Measurements from ENCODE around the gene BANF2.

The BANF2 gene

GRCh38 chr20:17762873-17763557 lies 63.2 kb downstream of the BANF2 start:
- no peak for DNase-seq
- TF ChIP-seq EZH2 (optimal IDR thresholded peaks at IDR 0.05; ENCODE audit: low read depth, low read length) (no peak), CTCF (IDR thresholded peaks at IDR 0.05; ENCODE audit: low read length) (no peak), EZH2phosphoT487 (IDR thresholded peaks at IDR 0.05; ENCODE audit: low read length) (no peak)
- Histone ChIP-seq H2AFZ (ENCODE audit: low read length) (peak overlapping the region; percentile 7), H4K20me1 (ENCODE audit: insufficient read depth, low read length) (no peaks in the 10 kb centered on the region), H3K9ac (ENCODE audit: low read length) (no peak overlapping the region), H3K9me3 (replicated peaks; ENCODE audit: insufficient read depth, low read length) (no peaks in the 10 kb centered on the region), H3K4me1 (ENCODE audit: low read length) (peaks cover 14% of the 10 kb centered on the region), H3K79me2 (ENCODE audit: low read length) (no peaks in the 10 kb centered on the region), H3K27ac (ENCODE audit: low read length) (peak overlapping the region; percentile 27; the same call in 1 of the 2 replicates), H3K9me2 (replicated peaks; ENCODE audit: insufficient read depth, low read length) (no peaks in the 10 kb centered on the region), H3K36me3 (replicated peaks; ENCODE audit: insufficient read depth, low read length) (no peaks in the 10 kb centered on the region), H3F3A (ENCODE audit: insufficient read depth, low read length) (no peaks in the 10 kb centered on the region), H3K4me2 (ENCODE audit: low read depth, low read length) (peak overlapping the region; percentile 59), H3K4me3 (ENCODE audit: low read length) (no peak overlapping the region), H3K27me3 (replicated peaks; ENCODE audit: insufficient read depth, low read length) (no peaks in the 10 kb centered on the region)

- TF ChIP-seq EZH2 (optimal IDR thresholded peaks at IDR 0.05; ENCODE audit: low read depth, low read length) = no peak
- TF ChIP-seq CTCF (IDR thresholded peaks at IDR 0.05; ENCODE audit: low read length) = no peak
- no peak for TF ChIP-seq EZH2phosphoT487 (IDR thresholded peaks at IDR 0.05; ENCODE audit: low read length)
- no peaks in the 10 kb centered on the region for H3K79me2 ChIP-seq (ENCODE audit: low read length)
- no peak overlapping the region for H2AFZ ChIP-seq (ENCODE audit: low read length)
- H3K27ac ChIP-seq (ENCODE audit: low read length) = no peak overlapping the region
- no peaks in the 10 kb centered on the region for H3K36me3 ChIP-seq (replicated peaks; ENCODE audit: insufficient read depth, low read length)
- H4K20me1 ChIP-seq (ENCODE audit: insufficient read depth, low read length) = no peaks in the 10 kb centered on the region
- H3K4me1 ChIP-seq (ENCODE audit: low read length) = peaks cover 14% of the 10 kb centered on the region
- no peak overlapping the region for H3K4me2 ChIP-seq (ENCODE audit: low read depth, low read length)
- no peak overlapping the region for H3K4me3 ChIP-seq (ENCODE audit: low read length)
- no peaks in the 10 kb centered on the region for H3F3A ChIP-seq (ENCODE audit: insufficient read depth, low read length)
- no peak for DNase-seq
- H3K9ac ChIP-seq (ENCODE audit: low read length) = no peak overlapping the region
- H3K27me3 ChIP-seq (replicated peaks; ENCODE audit: insufficient read depth, low read length) = no peaks in the 10 kb centered on the region
- H3K9me3 ChIP-seq (replicated peaks; ENCODE audit: insufficient read depth, low read length) = no peaks in the 10 kb centered on the region
- no peaks in the 10 kb centered on the region for H3K9me2 ChIP-seq (replicated peaks; ENCODE audit: insufficient read depth, low read length)
Measured at GRCh38 chr20:17765017-17765416, 65.3 kb downstream of the BANF2 start.

GRCh38 chr20:17765584-17765983 lies 65.8 kb downstream of the BANF2 start:
- Histone ChIP-seq H3K27me3 (replicated peaks; ENCODE audit: insufficient read depth, low read length) (no peaks in the 10 kb centered on the region), H3K27ac (ENCODE audit: low read length) (no peak overlapping the region), H3K4me2 (ENCODE audit: low read depth, low read length) (no peak overlapping the region), H3K36me3 (replicated peaks; ENCODE audit: insufficient read depth, low read length) (no peaks in the 10 kb centered on the region), H3K4me3 (ENCODE audit: low read length) (no peak overlapping the region), H2AFZ (ENCODE audit: low read length) (no peak overlapping the region), H4K20me1 (ENCODE audit: insufficient read depth, low read length) (no peaks in the 10 kb centered on the region), H3K4me1 (ENCODE audit: low read length) (peaks cover 14% of the 10 kb centered on the region), H3F3A (ENCODE audit: insufficient read depth, low read length) (no peaks in the 10 kb centered on the region), H3K9me2 (replicated peaks; ENCODE audit: insufficient read depth, low read length) (no peaks in the 10 kb centered on the region), H3K79me2 (ENCODE audit: low read length) (no peaks in the 10 kb centered on the region), H3K9me3 (replicated peaks; ENCODE audit: insufficient read depth, low read length) (no peaks in the 10 kb centered on the region), H3K9ac (ENCODE audit: low read length) (no peak overlapping the region)
- DNase-seq = no peak
- no peak for TF ChIP-seq CTCF (IDR thresholded peaks at IDR 0.05; ENCODE audit: low read length)
- no peak for TF ChIP-seq EZH2 (optimal IDR thresholded peaks at IDR 0.05; ENCODE audit: low read depth, low read length)
- TF ChIP-seq EZH2phosphoT487 (IDR thresholded peaks at IDR 0.05; ENCODE audit: low read length) = no peak
